ENCODE measurements around the gene CA11. TPM values are rescaled to one million over a fixed set of nuclear protein-coding genes. Genes with fewer than 3 reads are reported as not detected.

The CA11 gene
- total and polyA plus RNA-seq, 9 of the 15 experiments (the other 6 are each of a cell fraction or from before 2014, with no cell fraction given), result 2.9 to 19.9 (median 8.3) TPM

GRCh38 chr19:48639483-48640375 lies 6.3 kb downstream of the CA11 start (continued):
- TF ChIP-seq, protein P1, sequence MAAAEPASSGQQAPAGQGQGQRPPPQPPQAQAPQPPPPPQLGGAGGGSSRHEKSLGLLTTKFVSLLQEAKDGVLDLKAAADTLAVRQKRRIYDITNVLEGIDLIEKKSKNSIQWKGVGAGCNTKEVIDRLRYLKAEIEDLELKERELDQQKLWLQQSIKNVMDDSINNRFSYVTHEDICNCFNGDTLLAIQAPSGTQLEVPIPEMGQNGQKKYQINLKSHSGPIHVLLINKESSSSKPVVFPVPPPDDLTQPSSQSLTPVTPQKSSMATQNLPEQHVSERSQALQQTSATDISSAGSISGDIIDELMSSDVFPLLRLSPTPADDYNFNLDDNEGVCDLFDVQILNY (CRISPR knock-in tag; IDR thresholded peaks at IDR 0.05), result no peak
- TF ChIP-seq POLR2B (IDR thresholded peaks at IDR 0.05; ENCODE audit: low read depth, partially characterized antibody), result peak; percentile 58
- no peak for TF ChIP-seq NR2C2 (CRISPR knock-in tag; IDR thresholded peaks at IDR 0.05)
- peak; percentile 68 for TF ChIP-seq NR2C2 (tag; IDR thresholded peaks at IDR 0.05)
- peak; percentile 42; the same call in 1 of the 2 replicates for TF ChIP-seq ZEB2 (IDR thresholded peaks at IDR 0.05)
- TF ChIP-seq HIVEP1 (CRISPR knock-in tag; IDR thresholded peaks at IDR 0.05), result no peak
- TF ChIP-seq CCAR2 (IDR thresholded peaks at IDR 0.05; ENCODE audit: low read depth, low read length), result no peak
- TF ChIP-seq E2F6 (IDR thresholded peaks at IDR 0.05; ENCODE audit: borderline replicate concordance in 1 of 2, extremely low read depth in 1 of 2, insufficient read depth in 1 of 2, insufficient read length in 1 of 2, low read depth in 1 of 2, low read length in 1 of 2, poor library complexity in 1 of 2, severe bottlenecking in 1 of 2), result peak; percentile 10 to 12
- TF ChIP-seq, protein P2, sequence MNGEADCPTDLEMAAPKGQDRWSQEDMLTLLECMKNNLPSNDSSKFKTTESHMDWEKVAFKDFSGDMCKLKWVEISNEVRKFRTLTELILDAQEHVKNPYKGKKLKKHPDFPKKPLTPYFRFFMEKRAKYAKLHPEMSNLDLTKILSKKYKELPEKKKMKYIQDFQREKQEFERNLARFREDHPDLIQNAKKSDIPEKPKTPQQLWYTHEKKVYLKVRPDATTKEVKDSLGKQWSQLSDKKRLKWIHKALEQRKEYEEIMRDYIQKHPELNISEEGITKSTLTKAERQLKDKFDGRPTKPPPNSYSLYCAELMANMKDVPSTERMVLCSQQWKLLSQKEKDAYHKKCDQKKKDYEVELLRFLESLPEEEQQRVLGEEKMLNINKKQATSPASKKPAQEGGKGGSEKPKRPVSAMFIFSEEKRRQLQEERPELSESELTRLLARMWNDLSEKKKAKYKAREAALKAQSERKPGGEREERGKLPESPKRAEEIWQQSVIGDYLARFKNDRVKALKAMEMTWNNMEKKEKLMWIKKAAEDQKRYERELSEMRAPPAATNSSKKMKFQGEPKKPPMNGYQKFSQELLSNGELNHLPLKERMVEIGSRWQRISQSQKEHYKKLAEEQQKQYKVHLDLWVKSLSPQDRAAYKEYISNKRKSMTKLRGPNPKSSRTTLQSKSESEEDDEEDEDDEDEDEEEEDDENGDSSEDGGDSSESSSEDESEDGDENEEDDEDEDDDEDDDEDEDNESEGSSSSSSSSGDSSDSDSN (IDR thresholded peaks at IDR 0.05; ENCODE audit: borderline replicate concordance in 1 of 2, low read depth in 2 of 2, low read length in 2 of 2), result peak; percentile 9 to 36; a peak in 1 of 4 replicates
- TF ChIP-seq ARID1B (IDR thresholded peaks at IDR 0.05), result peak; percentile 67
- peak; percentile 6; the same call in 1 of the 2 replicates for TF ChIP-seq CTBP1 (IDR thresholded peaks at IDR 0.05; ENCODE audit: borderline replicate concordance)
- no peak for TF ChIP-seq TFAM (CRISPR knock-in tag; conservative IDR thresholded peaks at IDR 0.05)
- peak; percentile 67; the same call in 1 of the 2 replicates for TF ChIP-seq GTF2E2 (tag; IDR thresholded peaks at IDR 0.05)
- peak; percentile 14; the same call in 1 of the 2 replicates for TF ChIP-seq LEF1 (IDR thresholded peaks at IDR 0.05)
- peak; percentile 55 for TF ChIP-seq ZFX (CRISPR knock-in tag; IDR thresholded peaks at IDR 0.05)
- TF ChIP-seq ZNF224 (CRISPR knock-in tag; IDR thresholded peaks at IDR 0.05), result no peak
- peak; percentile 47; the same call in 1 of the 2 replicates for TF ChIP-seq ZBTB2 (IDR thresholded peaks at IDR 0.05)
- peak in 1 of 2 experiments; percentile 32; a peak in 2 of 4 replicates for TF ChIP-seq MAZ (CRISPR knock-in tag; conservative IDR thresholded peaks at IDR 0.05 in 1 of 2, IDR thresholded peaks at IDR 0.05 in 1 of 2)
- TF ChIP-seq, protein P3, sequence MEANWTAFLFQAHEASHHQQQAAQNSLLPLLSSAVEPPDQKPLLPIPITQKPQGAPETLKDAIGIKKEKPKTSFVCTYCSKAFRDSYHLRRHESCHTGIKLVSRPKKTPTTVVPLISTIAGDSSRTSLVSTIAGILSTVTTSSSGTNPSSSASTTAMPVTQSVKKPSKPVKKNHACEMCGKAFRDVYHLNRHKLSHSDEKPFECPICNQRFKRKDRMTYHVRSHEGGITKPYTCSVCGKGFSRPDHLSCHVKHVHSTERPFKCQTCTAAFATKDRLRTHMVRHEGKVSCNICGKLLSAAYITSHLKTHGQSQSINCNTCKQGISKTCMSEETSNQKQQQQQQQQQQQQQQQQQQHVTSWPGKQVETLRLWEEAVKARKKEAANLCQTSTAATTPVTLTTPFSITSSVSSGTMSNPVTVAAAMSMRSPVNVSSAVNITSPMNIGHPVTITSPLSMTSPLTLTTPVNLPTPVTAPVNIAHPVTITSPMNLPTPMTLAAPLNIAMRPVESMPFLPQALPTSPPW (CRISPR knock-in tag; IDR thresholded peaks at IDR 0.05), result peak; percentile 61

All from K562 (cell line).